ENCODE measurements around the gene AAK1.
"Not testable (repeated sequence)": the region's sequence is repeated elsewhere in the genome, so short reads cannot be mapped to it uniquely, and the experiment has no call there.

AAK1 gene

GRCh38 chr2:69477627-69478026 is 165.9 kb downstream of the AAK1 start:
- DNase-seq, result no peak

- no peak for DNase-seq
Measured at GRCh38 chr2:69474688-69475087, 168.9 kb downstream of the AAK1 start.

GRCh38 chr2:69471793-69472192 is 171.7 kb downstream of the AAK1 start:
- no peak for DNase-seq

- DNase-seq, result no peak
Measured at GRCh38 chr2:69470911-69471310, 172.6 kb downstream of the AAK1 start.

- DNase-seq, result no peak
Measured at GRCh38 chr2:69469784-69470183, 173.8 kb downstream of the AAK1 start.

GRCh38 chr2:69469375-69469774 is 174.2 kb downstream of the AAK1 start:
- no peak for DNase-seq

- DNase-seq, result no peak
Measured at GRCh38 chr2:69466728-69467127, 176.8 kb downstream of the AAK1 start.

- DNase-seq, result no peak
Measured at GRCh38 chr2:69465513-69466456, 177.8 kb downstream of the AAK1 start.

GRCh38 chr2:69464575-69464974 is 179.0 kb downstream of the AAK1 start:
- peak; percentile 13 to 23 for DNase-seq

GRCh38 chr2:69462780-69463179 is 180.8 kb downstream of the AAK1 start:
- DNase-seq, result no peak

- DNase-seq, result peak; percentile 67 to 81
Measured at GRCh38 chr2:69461404-69461803, 182.1 kb downstream of the AAK1 start.

- DNase-seq, result peak in 1 of 2 experiments; percentile 10
Measured at GRCh38 chr2:69459936-69460335, 183.6 kb downstream of the AAK1 start.

- no peak for DNase-seq
Measured at GRCh38 chr2:69456950-69457445, 186.5 kb downstream of the AAK1 start.

- no peak for DNase-seq
Measured at GRCh38 chr2:69456154-69456553, 187.4 kb downstream of the AAK1 start.

- DNase-seq, result no peak
Measured at GRCh38 chr2:69454976-69455375, 188.6 kb downstream of the AAK1 start.

- no peak for DNase-seq
Measured at GRCh38 chr2:69453475-69454129, 189.9 kb downstream of the AAK1 start.

- DNase-seq, result no peak
Measured at GRCh38 chr2:69452687-69453086, 190.9 kb downstream of the AAK1 start.

- peak in 1 of 2 experiments; percentile 12 for DNase-seq
Measured at GRCh38 chr2:69450735-69451416, 192.7 kb downstream of the AAK1 start.

GRCh38 chr2:69449906-69450305 is 193.6 kb downstream of the AAK1 start:
- no peak for DNase-seq

GRCh38 chr2:69443673-69444072 is 199.9 kb downstream of the AAK1 start:
- not testable (repeated sequence) for DNase-seq

GRCh38 chr2:69439499-69439898 is 204.0 kb downstream of the AAK1 start:
- DNase-seq, result not testable (repeated sequence)

- no peak for DNase-seq
Measured at GRCh38 chr2:69438580-69438979, 205.0 kb downstream of the AAK1 start.

GRCh38 chr2:69437751-69438154 is 205.8 kb downstream of the AAK1 start:
- no peak for DNase-seq
